ENCODE results near the gene MYOG. TPM values are rescaled to one million over a fixed set of nuclear protein-coding genes. Genes with fewer than 3 reads are reported as not detected.

The MYOG gene
- polyA plus RNA-seq (ENCODE audit: insufficient read length in 3 of 3) = under 1 TPM in 2 of 3 donors, not detected in 1; 0.14 TPM

DNA sequence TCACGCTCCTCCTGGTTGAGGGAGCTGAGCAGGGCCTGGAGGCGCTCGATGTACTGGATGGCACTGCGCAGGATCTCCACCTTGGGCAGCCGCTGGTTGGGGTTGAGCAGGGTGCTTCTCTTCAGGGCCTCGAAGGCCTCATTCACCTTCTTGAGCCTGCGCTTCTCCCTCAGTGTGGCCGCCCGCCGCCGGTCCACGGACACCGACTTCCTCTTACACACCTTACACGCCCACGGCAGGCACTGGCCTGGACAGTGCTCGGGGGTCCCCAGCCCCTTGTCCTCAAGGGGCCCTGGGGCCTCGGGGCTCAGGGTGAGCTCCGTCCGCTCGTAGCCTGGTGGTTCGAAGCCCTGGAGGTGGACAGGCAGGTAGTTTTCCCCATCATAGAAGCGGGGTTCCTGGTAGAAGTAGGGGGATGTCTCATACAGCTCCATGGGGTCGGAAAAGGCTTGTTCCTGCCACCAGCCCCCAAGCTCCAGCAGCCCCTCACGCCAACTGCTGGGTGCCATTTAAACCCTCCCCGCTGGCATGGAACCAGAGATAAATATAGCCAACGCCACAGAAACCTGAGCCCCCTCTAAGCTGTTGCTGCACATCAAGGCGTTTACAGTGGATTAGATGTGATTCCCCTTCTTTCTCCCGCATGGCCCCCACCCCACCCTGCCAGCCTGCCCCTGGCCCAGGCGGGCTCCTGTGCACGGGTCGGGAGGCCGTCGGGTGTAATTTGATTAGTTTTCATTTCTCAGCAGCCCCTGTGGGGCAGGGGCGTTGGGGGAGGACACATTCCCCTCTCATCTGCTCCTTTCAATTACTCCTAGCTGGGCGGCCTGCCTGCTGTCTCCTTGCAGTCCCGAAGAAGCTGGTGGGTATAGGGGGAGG lies at the start of gene MYOG:
MYOG (minus strand) TSS at position 485 of the 879 bp plus-strand sequence; CDS start at position 434, 51 bp downstream.
- DNase-seq (ENCODE audit: low read depth in 3 of 3, low spot score in 2 of 3) = no peak

DNA sequence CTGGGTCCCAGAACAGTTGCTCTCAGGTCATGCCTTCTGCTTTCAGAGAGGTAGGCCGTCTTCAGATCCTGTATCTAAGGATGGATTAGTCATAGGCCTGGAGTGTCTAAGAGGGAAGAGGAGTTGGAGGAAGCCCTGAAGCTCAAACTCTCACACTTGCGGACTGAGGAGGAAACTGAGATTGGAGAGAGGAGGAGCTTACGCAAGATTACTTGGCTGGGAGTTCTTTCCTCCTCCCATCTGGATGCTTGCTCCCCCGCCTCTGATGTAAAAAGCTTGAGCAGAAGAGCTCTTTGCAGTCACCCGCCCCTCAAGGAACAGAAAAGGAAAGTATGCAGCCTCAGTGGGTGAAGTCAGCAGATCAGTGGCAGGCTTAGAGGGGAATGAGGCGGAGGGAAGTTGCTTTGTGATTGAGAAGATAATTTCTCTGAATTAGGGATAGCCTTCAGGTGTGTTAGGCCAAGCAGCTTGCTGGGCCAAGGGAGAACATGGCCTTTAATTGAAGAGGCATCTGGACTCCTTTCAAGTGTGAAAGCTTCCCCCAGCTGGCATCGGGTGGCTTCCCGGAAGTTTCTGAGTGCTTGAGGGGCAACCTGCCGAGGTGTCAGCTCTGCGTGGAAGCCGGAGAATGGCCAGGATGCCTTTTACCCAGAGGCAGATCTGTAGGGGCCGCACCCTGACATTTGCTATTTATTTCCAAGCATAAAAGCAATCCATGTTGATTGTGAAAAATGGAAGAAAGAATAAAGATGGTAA lies 48.3 kb upstream of the MYOG start:
- DNase-seq (ENCODE audit: low read depth in 3 of 3, low spot score in 2 of 3) = no peak

DNA sequence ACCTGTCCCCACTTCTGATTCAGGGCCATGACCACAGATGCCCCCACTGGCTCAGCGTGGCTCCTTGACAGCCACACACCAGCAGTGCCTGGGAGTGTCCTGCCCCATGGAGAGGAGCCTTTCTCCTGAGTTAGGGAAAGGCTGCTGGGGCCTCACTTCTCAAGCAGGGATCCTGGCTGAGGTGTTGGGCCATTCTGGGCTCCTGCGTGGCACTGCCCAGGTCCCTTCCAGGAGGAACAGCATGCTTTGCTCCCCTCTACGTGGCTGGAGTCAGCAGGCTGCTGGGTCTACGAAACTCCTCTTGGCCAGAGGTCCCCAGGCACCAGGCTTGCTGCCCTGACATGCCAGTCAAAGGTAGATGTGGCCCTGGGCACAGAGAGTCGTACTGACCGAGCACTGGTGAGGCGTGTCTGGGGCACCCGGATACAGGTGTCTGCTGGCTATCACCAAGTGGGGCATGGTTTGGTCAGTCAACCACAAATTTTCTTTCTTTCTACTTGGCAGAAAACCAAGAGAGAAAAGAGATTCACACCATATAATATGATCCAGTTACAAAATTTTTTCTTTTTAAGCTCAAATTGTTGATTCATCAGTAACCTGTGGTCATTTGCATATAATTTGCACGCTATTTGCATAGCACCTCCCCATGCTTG lies 45.9 kb upstream of the MYOG start:
- DNase-seq (ENCODE audit: low read depth in 3 of 3, low spot score in 2 of 3) = no peak

DNA sequence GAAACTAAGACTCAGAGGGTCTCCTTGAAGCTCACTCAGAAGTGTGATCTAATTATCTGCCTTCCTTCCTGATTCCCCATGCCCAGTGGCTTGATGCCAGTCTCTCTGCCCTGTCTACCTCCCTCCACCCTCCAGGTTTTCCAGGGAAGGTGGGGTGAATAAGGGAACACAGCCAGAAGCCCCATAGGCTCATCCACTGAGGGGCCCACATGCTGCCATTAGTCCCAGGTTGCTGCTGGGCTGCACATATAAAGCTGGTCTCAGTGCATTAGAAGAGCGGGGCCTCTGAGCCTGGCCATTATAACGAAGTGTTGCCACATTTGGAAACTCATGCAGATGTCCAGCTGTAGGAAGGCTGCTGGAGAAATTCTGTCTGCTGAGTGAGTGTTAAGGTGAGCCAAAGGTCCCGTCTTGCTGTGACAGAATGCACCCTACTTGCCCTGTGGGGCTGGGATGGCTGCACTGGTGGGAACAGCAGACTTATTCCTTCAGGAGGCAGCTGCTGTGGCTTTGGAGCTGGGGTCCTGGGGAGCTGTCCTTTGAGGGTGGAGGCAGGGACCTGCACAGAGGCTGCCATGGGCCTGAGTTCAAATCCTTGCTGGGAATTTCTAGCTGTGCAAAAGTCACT lies 44.7 kb upstream of the MYOG start:
- no peak for DNase-seq (ENCODE audit: low read depth in 3 of 3, low spot score in 2 of 3)

DNA sequence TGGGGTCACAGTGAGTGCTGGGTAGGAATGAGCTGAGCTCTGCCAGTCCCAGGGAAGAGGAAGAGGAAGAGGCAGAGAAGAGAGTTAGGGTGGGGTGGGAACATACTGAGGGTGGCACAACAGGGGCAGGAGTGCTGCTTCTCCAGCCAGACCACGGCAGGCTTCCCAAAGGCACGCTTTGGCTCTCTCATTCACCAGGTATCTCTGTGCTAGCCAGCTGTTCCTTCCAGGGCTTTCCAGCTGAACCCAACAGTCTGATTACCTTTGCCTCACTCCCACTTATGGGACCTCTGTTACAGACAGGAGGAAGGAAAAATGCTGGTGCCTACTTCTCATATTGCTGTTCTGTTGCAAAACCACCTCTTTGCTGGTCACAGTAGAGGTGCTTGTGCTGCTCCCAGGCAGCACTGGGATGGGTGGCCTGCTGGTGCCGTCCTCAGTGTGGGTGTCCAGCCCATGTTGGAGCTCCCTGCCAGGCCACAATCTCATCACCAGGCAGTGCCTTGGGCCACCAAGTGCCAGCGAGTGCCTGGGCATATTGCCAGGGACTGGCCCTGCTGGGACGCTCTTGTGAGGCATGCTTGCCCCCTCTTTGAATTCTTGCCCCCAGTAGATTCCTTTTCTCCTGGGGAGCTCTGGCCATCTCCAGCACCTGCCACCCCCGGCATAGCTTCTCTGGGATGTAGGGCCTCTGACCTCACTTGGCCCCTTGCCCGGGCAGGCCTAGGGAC lies 43.9 kb upstream of the MYOG start:
- DNase-seq (ENCODE audit: low read depth in 3 of 3, low spot score in 2 of 3) = no peak

DNA sequence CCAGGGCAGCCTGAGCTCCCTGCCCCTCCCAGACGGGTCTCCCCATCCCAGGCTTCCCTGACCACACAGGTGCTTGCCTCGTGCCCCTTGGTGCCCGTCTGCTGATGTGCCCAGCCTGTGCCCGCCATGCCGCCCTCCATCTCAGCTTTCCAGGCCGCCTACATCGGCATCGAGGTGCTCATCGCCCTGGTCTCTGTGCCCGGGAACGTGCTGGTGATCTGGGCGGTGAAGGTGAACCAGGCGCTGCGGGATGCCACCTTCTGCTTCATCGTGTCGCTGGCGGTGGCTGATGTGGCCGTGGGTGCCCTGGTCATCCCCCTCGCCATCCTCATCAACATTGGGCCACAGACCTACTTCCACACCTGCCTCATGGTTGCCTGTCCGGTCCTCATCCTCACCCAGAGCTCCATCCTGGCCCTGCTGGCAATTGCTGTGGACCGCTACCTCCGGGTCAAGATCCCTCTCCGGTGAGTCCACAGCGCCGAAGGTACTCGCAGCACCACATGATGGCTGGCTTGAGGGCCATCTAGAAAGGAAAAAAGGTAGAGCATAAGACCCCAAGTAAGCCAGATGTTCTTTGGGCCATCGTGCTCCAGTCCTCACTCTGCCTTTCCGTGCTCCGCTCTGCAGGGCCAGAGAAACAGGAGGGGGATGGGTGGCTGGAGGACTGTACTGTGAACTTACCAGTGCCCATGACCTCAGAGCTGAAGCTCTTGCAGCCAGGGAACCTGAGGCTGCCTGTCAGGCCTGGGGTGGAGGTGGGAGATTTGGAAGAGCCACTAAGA lies 43.1 kb upstream of the MYOG start:
- no peak for DNase-seq (ENCODE audit: low read depth in 3 of 3, low spot score in 2 of 3)

DNA sequence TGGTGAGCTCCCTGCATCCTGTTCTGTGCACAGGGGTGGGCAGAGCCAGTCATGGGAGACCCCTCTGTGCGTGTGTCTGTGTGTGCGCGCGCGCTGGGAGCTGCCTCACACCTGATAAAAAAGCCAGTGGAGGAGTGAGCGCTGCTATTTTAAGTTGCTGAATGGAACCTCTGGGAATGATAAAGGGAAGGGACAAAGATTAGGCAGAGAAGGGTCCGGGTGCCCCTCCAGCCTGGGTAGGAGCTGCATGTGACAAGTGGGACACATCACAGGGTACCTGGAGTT lies 42.6 kb upstream of the MYOG start:
- no peak for DNase-seq (ENCODE audit: low read depth in 3 of 3, low spot score in 2 of 3)

DNA sequence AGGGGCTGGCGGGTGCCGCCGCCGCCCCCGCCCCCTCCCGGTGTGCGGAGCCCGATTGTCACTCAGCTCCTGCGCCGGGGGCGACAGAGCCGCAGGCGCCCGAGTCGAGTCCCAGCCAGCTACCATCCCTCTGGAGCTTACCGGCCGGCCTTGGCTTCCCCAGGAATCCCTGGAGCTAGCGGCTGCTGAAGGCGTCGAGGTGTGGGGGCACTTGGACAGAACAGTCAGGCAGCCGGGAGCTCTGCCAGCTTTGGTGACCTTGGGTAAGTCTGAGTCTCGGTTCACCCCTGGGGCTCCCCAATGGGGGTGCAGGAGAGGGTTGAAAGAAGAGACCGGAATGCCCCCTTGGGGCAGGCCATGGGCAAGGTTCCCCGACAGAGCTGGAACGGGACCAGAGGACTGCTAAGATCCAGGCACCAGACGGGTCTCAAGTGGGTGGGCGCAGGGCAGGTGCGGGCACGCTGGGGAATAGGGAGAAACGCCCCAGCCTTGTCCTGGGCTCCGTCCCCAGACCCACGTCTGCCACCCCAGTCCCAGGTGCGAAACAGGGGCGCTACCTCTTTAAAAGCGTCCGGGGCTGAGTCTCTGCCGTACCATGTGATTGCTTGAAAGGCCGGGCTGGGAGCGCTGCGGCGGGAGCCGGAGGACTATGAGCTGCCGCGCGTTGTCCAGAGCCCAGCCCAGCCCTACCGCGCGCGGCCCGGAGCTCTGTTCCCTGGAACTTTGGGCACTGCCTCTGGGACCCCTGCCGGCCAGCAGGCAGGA lies 42.0 kb upstream of the MYOG start, which contains the start of gene ADORA1:
ADORA1 (plus strand) TSS at position 61 of the 765 bp plus-strand sequence. CDS start 1,116 bp downstream, outside the sequence.
- DNase-seq (ENCODE audit: low read depth in 3 of 3, low spot score in 2 of 3) = no peak

DNA sequence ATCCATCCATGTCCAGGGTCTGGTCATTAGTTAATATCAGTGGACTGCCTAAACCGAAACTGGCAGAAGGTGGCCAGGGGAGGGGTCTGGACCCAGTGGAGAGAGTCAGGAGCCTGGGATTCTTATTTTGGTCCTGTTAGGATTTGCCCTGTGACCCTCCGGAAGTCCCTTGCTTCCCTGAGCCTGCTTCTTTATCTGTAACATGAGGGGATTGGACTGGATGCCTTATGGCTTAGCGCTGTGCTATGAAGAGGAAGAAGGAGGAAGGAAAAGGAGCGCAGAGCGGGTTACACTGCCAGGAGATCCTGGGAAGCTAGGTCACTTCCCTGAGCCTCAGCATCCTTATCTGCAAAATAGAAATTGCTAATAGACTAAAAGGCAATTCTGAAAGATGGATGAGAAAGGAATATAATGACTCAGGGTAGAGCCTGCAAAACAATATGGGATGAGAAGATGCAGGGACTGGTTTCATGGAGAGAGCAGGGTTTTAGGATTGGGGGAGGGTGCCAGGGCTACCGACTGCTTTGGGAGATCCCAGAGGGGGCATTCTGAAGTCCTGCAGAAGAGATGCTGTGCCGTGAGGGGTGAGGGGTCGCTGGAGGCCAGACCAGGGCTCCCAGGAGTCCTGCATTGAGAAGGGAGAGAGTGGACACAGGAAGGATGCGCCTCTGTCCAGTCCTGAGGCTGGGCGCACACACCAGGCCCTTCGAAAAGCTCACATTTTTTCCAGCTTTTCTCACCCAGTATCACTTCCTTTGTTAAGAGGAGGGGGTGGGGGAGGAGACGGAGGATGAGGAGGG lies 41.3 kb upstream of the MYOG start:
- no peak for DNase-seq (ENCODE audit: low read depth in 3 of 3, low spot score in 2 of 3)

DNA sequence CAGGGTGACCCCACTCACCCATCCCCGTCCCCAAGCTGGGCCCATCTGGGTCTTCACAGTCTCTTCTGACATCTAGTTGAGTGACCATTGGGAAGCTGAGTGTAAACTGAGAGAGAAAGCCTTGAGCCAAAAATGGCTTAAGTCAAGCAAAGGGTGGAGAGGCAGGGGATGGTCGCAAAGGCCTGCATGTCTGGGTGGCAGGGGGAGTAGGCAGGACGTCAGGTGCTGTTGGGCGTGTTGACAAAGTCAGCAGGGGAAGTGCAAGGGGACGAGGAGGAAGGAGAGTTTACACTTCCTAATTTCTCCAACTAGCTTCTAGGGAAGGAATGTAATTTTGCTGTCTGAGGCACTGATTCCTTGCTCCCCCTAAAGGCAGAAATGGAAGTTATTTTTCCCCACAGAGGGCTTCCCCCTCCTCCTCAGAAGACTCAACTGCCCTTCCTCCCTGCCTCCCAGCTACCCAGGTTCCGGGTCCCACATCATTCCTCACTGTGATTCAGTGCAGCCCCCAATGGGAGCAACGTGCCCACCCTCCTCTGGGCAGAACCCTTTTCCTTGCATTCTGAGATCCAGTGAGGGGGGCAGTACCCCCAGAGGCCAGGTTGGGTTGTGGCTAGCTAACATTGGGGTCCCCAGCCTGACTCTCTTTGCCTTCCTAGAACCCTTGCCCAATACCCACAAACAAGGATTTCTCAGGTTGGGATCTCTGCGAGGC lies 40.5 kb upstream of the MYOG start:
- no peak for DNase-seq (ENCODE audit: low read depth in 3 of 3, low spot score in 2 of 3)

DNA sequence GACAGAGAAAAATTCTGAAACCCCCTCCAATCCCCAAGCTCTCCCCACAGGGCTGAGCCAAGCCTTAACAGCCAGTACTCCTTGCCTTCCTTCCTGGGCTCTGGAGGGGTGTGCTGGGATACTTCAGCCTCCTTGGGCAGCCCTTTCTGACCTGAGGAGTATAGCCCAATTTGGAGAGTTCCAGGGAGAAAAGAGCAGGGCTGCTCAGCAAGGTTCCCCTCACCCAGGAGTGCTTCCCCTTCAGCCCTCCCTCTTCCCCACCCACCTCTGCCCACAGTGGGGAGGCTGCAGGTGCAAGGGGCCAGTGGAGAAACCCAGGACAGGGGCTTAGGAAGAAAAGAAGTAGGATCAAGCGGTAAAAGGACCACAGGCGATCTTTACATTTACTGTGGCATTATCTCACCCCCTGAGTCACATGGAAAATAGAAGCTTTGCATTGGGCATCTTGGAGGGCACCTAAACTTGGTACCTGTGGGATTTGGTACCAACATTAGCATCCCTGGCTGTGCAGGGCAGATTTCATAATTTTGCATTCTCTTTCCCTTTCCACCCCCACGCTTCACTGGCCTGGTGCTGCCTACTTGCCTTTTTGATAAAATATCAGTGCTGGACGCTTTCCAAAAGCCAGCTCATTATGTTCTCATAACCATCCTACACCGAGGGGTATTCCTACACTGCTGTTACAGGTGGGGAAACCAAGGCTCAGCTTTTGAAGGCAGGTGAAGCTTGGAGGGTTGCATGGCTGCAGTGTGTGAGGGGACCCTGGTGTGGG lies 38.9 kb upstream of the MYOG start:
- no peak for DNase-seq (ENCODE audit: low read depth in 3 of 3, low spot score in 2 of 3)

DNA sequence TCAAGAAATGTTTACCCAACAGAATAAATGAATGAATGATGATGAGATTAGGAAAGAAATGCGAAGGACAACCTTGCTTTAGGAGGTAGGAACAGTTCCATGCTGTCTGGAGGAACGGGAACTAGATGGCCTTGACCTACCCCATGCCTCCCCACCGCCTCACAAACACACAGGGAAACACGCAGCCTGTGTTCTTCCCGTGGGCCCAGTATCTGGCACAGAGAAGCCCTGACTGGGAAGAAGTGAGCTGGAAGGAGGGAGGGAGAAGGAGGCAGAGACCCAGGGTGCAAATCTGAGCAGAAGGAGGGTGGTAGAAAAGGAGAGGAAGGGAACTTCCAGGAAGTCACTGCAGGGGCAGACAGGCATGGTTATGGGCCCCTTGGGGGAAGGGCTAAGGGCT lies 38.2 kb upstream of the MYOG start:
- DNase-seq (ENCODE audit: low read depth in 3 of 3, low spot score in 2 of 3) = no peak

DNA sequence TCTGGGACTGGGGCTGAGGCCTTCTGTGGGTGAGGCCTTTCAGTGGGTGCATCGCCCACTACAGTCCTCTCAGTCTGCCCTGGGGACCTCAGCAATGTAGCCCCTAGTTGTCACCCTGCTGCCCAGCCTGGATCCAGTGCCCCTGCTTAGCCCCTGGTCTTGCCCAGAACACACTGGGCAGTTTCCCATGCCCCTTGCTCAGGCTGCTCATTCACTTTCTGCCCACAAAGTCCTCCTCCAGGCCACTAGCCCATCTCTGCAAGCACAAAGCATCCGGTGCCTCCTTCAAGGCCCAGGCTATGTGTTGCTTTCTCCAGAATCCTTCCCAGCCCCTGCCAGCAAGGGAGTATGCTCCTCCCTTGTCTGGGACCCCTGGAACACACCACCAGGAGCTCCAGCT lies 36.3 kb upstream of the MYOG start:
- no peak for DNase-seq (ENCODE audit: low read depth in 3 of 3, low spot score in 2 of 3)

DNA sequence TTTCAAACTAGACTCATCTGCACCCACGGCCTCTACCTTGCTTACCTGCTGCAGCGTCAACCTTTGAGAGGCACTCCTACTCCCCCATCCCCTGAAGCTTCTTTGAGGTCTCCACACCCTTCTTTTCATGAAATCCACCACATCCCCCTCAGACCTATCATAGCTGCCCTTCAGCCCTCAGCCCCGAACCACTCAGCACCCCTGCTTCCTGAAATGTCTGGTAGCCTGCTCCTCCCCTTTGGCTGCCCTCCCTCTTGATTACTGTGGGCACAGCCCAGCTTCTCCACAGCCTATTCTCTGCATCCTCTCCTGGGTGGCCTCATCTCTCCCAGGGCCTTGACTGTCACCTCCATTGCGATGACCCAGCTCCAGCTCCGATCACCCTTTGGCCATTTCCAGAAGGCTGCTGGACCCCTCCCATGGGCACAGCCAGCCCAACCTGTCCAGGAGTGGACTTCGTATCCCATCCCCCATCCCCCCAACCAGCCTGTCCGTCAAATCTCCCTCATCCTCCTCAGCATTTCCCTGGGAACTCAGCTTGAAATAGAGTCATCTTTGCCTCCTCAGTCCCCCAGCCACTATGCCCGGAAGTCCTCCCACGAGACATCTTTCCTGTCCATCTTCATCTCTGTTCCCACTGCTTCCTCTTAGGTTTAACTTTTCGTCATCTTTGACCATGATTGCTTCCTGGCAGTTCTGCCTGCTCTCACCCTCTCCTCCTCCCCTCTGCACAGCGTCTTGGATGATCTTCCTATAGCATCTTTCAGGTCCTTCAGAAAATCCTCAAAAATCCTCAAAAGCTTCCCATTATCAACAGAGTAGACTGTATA lies 35.6 kb upstream of the MYOG start:
- DNase-seq (ENCODE audit: low read depth in 3 of 3, low spot score in 2 of 3) = no peak

DNA sequence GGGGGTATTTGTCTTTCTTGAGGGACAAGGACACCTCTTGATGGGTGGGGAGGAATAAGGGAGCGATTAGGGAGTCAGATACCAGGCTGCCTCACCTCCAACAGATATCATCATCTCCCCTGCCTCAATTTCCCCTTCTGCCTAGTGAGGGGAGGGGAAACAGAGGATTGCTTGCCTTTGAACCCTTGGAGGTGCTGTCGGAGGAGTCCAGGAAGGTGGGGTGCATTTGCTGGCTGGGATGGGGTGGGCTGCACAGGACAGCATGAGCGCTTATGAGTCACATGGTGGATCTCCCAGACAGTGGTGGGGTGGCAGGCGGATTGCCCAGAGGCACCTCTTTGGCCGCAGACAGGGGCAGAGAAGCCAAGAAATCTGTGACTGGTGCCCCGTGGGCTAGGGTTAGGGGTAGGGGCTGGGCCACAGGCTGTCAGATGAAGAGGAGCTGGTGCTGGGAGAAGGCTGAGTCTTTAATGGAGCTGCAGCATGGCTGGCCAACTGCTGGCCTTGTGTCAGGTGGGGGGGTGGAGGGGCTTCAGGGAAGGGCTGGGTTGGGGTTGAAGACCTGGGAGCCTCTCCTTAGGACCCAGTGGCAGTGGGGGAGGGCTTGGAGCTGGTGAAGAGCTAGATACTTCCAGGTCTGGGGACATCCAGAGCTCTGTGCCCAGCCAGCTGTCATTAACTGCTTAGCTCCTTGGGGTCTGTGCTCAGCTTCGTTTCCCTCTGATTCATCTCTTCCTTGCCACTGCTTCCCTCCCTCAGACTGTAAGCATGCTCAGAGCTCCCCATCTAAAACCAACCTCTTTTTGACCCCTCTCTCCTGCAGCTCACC lies 34.7 kb upstream of the MYOG start:
- DNase-seq (ENCODE audit: low read depth in 3 of 3, low spot score in 2 of 3) = no peak

All from right renal cortex interstitium (tissue), 3 donors.